ENCODE results near the gene ANGPTL7.

The ANGPTL7 gene

GRCh38 chr1:11152755-11153154 lies 36.4 kb upstream of the ANGPTL7 start:
- H3K27ac ChIP-seq (replicated peaks) = no peak overlapping the region
- TF ChIP-seq, protein P1, sequence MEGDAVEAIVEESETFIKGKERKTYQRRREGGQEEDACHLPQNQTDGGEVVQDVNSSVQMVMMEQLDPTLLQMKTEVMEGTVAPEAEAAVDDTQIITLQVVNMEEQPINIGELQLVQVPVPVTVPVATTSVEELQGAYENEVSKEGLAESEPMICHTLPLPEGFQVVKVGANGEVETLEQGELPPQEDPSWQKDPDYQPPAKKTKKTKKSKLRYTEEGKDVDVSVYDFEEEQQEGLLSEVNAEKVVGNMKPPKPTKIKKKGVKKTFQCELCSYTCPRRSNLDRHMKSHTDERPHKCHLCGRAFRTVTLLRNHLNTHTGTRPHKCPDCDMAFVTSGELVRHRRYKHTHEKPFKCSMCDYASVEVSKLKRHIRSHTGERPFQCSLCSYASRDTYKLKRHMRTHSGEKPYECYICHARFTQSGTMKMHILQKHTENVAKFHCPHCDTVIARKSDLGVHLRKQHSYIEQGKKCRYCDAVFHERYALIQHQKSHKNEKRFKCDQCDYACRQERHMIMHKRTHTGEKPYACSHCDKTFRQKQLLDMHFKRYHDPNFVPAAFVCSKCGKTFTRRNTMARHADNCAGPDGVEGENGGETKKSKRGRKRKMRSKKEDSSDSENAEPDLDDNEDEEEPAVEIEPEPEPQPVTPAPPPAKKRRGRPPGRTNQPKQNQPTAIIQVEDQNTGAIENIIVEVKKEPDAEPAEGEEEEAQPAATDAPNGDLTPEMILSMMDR (IDR thresholded peaks at IDR 0.05; ENCODE audit: insufficient read depth, low read length) = no peak
- TF ChIP-seq GABPA (IDR thresholded peaks at IDR 0.05; ENCODE audit: low read depth) (no peak), POLR2AphosphoS5 (IDR thresholded peaks at IDR 0.05; ENCODE audit: low read depth) (no peak), REST (IDR thresholded peaks at IDR 0.05; ENCODE audit: insufficient replicate concordance, low read depth) (no peak), SPI1 (IDR thresholded peaks at IDR 0.05; ENCODE audit: borderline replicate concordance, low read depth) (no peak)
- no peak for DNase-seq (ENCODE audit: low read depth in 1 of 2, low spot score in 1 of 2)

DNA sequence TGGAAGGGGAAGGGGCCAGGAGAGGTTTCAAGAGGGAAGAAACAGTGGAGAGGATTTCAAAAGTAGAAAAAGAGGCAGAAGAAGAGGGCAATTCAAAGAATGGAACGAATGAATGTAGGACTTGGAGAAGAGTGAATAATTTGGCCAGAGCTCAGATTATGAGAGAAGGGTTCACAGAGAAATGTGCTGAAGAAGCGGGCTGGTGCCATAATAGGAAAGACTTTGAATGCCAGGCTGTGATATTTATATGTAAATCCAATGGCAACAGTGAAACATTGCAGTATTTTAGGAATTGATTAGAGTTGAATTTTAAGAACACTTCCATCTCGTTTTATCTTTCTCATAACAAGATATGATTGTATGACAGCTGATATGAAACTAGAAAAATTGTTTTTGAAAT lies 36.0 kb upstream of the ANGPTL7 start:
- H3K4me3 ChIP-seq (replicated peaks; ENCODE audit: insufficient read depth, low read length) = no peak overlapping the region
- no peak for DNase-seq (ENCODE audit: low read depth in 1 of 2, low spot score in 1 of 2)
- no peaks in the 10 kb centered on the region for H3K27me3 ChIP-seq (ENCODE audit: insufficient read depth, poor library complexity, severe bottlenecking)
- no peak overlapping the region for H3K27ac ChIP-seq (replicated peaks)
- TF ChIP-seq, protein P1 (IDR thresholded peaks at IDR 0.05; ENCODE audit: insufficient read depth, low read length) = no peak

More at GRCh38 chr1:11152755-11153154, 36.4 kb upstream of the ANGPTL7 start:
- Histone ChIP-seq H3K27me3 (ENCODE audit: insufficient read depth, poor library complexity, severe bottlenecking) (no peaks in the 10 kb centered on the region), H3K4me3 (replicated peaks; ENCODE audit: insufficient read depth, low read length) (no peak overlapping the region)

- Histone ChIP-seq H3K27ac (replicated peaks) (no peak overlapping the region), H3K4me3 (replicated peaks; ENCODE audit: insufficient read depth, low read length) (no peak overlapping the region), H3K27me3 (ENCODE audit: insufficient read depth, poor library complexity, severe bottlenecking) (no peaks in the 10 kb centered on the region)
- TF ChIP-seq, protein P1 (IDR thresholded peaks at IDR 0.05; ENCODE audit: insufficient read depth, low read length) = no peak
- no peak for DNase-seq (ENCODE audit: low read depth in 1 of 2, low spot score in 1 of 2)
Measured at GRCh38 chr1:11156441-11156840, 32.7 kb upstream of the ANGPTL7 start.

DNA sequence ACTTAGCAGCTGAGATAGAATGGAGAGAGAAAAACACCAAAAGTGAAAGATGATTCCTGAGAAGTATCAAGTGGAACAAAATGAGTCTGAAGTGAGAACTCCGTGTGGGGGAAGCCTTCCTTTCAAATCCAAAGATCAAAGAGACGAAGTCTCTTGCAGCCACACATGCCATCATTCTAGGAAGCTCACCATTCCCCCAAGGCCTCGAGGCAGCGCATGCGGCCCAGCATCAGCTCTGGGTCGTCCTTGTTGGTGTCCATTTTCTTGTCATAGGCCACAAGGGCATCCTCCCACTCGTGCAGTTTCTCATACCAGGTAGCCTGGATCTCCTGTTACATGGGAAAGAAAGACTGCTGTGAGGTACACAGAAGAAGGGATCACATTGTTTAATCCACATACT lies 32.2 kb upstream of the ANGPTL7 start:
- Histone ChIP-seq H3K27me3 (ENCODE audit: insufficient read depth, poor library complexity, severe bottlenecking) (no peaks in the 10 kb centered on the region), H3K27ac (replicated peaks) (no peak overlapping the region), H3K4me3 (replicated peaks; ENCODE audit: insufficient read depth, low read length) (no peak overlapping the region)
- TF ChIP-seq, protein P1 (IDR thresholded peaks at IDR 0.05; ENCODE audit: insufficient read depth, low read length) = no peak
- TF ChIP-seq REST (IDR thresholded peaks at IDR 0.05; ENCODE audit: insufficient replicate concordance, low read depth) = no peak
- no peak for TF ChIP-seq SPI1 (IDR thresholded peaks at IDR 0.05; ENCODE audit: borderline replicate concordance, low read depth)
- TF ChIP-seq GABPA (IDR thresholded peaks at IDR 0.05; ENCODE audit: low read depth) = no peak
- no peak for DNase-seq (ENCODE audit: low read depth in 1 of 2, low spot score in 1 of 2)

All from HL-60 (cell line).